Measurements from ENCODE around the gene CYP1B1. TPM values are rescaled to one million over a fixed set of nuclear protein-coding genes. Genes with fewer than 3 reads are reported as not detected.

The CYP1B1 gene
- total and polyA plus RNA-seq, 2 of the 13 experiments (the other 11 are each of a cell fraction or from before 2014, with no cell fraction given) = not detected

- TF ChIP-seq NFKBIZ (CRISPR knock-in tag; IDR thresholded peaks at IDR 0.05) (no peak), TOE1 (CRISPR knock-in tag; IDR thresholded peaks at IDR 0.05) (no peak), ZNF839 (CRISPR knock-in tag; IDR thresholded peaks at IDR 0.05; ENCODE audit: borderline replicate concordance) (no peak), ZNF292 (CRISPR knock-in tag; IDR thresholded peaks at IDR 0.05; ENCODE audit: borderline replicate concordance, low read depth) (no peak), MEIS1 (CRISPR knock-in tag; IDR thresholded peaks at IDR 0.05; ENCODE audit: borderline replicate concordance) (no peak), FOXP4 (CRISPR knock-in tag; IDR thresholded peaks at IDR 0.05) (no peak), MZF1 (CRISPR knock-in tag; IDR thresholded peaks at IDR 0.05; ENCODE audit: borderline replicate concordance) (no peak), POLR2AphosphoS2 (IDR thresholded peaks at IDR 0.05; ENCODE audit: low read depth, low read length) (no peak)
- TF ChIP-seq, protein P1, sequence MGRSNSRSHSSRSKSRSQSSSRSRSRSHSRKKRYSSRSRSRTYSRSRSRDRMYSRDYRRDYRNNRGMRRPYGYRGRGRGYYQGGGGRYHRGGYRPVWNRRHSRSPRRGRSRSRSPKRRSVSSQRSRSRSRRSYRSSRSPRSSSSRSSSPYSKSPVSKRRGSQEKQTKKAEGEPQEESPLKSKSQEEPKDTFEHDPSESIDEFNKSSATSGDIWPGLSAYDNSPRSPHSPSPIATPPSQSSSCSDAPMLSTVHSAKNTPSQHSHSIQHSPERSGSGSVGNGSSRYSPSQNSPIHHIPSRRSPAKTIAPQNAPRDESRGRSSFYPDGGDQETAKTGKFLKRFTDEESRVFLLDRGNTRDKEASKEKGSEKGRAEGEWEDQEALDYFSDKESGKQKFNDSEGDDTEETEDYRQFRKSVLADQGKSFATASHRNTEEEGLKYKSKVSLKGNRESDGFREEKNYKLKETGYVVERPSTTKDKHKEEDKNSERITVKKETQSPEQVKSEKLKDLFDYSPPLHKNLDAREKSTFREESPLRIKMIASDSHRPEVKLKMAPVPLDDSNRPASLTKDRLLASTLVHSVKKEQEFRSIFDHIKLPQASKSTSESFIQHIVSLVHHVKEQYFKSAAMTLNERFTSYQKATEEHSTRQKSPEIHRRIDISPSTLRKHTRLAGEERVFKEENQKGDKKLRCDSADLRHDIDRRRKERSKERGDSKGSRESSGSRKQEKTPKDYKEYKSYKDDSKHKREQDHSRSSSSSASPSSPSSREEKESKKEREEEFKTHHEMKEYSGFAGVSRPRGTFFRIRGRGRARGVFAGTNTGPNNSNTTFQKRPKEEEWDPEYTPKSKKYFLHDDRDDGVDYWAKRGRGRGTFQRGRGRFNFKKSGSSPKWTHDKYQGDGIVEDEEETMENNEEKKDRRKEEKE (IDR thresholded peaks at IDR 0.05) = no peak
- TF ChIP-seq, protein P2, sequence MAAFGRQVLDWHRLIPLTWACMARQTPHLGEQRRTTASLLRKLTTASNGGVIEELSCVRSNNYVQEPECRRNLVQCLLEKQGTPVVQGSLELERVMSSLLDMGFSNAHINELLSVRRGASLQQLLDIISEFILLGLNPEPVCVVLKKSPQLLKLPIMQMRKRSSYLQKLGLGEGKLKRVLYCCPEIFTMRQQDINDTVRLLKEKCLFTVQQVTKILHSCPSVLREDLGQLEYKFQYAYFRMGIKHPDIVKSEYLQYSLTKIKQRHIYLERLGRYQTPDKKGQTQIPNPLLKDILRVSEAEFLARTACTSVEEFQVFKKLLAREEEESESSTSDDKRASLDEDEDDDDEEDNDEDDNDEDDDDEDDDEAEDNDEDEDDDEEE (CRISPR knock-in tag; IDR thresholded peaks at IDR 0.05) = no peak
These were observed 24.4 kb upstream of the CYP1B1 start (continued) for GRCh38 chr2:38100328-38100727.
